HCT116 (cell line): ENCODE results near the gene DHX30.

ENCODE experiments used
- CTCF ChIP-seq, 3 experiments: fragments of 200-600 bp in 1 of 3; sonication (generic) in 1 of 3; IDR thresholded peaks in 2 of 3; conservative IDR thresholded peaks in 1 of 3; 2 replicates each; pipeline ENCODE4 v1.5.1; 2012 to 2017; ENCODE audit warnings: low read depth in 2 of 3, low read length in 2 of 3, antibody characterized with exemption in 1 of 3, borderline replicate concordance in 1 of 3, control low read depth in 1 of 3, mild to moderate bottlenecking in 1 of 3, mixed read lengths in 1 of 3, mixed run types in 1 of 3, moderate library complexity in 1 of 3; ENCODE audit not compliant: insufficient read depth in 1 of 3
- EZH2 ChIP-seq: fragments of 200-600 bp; sonication (generic); IDR thresholded peaks from 2 replicates; pipeline ENCODE4 v1.6.1; 2017; ENCODE audit warnings: antibody characterized with exemption, mixed run types
- POLR2AphosphoS5 ChIP-seq: IDR thresholded peaks from 2 replicates; pipeline ENCODE4 v1.6.1; 2011; ENCODE audit warnings: mild to moderate bottlenecking, low read depth, low read length, moderate library complexity

DNA sequence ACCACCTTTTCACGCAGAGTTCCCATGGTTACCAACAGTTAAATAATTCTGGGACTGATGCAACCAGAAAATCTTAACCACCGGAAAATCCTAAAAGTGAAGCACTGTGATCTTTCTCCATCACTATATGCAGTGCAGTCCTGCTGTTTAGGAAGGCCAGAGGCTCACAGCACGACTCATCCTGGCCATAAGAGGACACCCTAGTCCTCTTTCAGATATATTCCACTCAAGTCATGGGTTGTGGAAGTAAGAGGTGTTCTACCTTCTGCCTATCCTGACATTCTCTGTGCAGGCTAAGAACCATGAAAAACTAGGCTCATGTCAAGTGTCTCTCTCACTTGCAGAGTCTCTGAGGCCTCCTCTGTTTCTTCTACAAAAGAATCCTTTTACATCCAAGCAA is 67.2 kb downstream of the DHX30 start:
- TF ChIP-seq POLR2AphosphoS5, result no peak
- no peak for TF ChIP-seq CTCF (IDR thresholded peaks at IDR 0.05 in 2 of 3, conservative IDR thresholded peaks at IDR 0.05 in 1 of 3; ENCODE audit: borderline replicate concordance in 1 of 3, insufficient read depth in 1 of 3, low read depth in 2 of 3, low read length in 2 of 3)
- TF ChIP-seq EZH2, result no peak
